K562 (cell line): Measurements from ENCODE around the gene SUSD3. TPM values are rescaled to one million over a fixed set of nuclear protein-coding genes. Genes with fewer than 3 reads are reported as not detected.

ENCODE experiments used
- BDP1 ChIP-seq: IDR thresholded peaks from 3 replicates; pipeline ENCODE4 v1.6.1; 2011; ENCODE audit not compliant: insufficient read length, insufficient read depth
- CBX3 ChIP-seq, 2 experiments: IDR thresholded peaks; 1 replicate in 1 of 2; 2 replicates in 1 of 2; pipeline ENCODE4 v1.6.1; 2012; ENCODE audit warnings: inconsistent platforms in 2 of 2, low read length in 2 of 2, borderline replicate concordance in 1 of 2, control low read depth in 1 of 2
- E2F4 ChIP-seq: sonication (generic); formaldehyde crosslinking; IDR thresholded peaks from 2 replicates; pipeline ENCODE4 v1.8.0; 2022; ENCODE audit warnings: mild to moderate bottlenecking, low read depth, missing genetic modification reagents
- FOXO4 ChIP-seq: fragments of 450-650 bp; formaldehyde crosslinking; IDR thresholded peaks from 2 replicates; pipeline ENCODE4 v1.4.0; 2020; ENCODE audit warnings: mild to moderate bottlenecking, moderate library complexity
- GABPA ChIP-seq: fragments of 200-800 bp; sonication (Bioruptor generic); conservative IDR thresholded peaks from 2 replicates; pipeline ENCODE4 v1.6.1; 2016; ENCODE audit warnings: low read depth, missing genetic modification characterization, missing compliant biosample characterization
- ILF3 ChIP-seq: fragments of 450-650 bp; IDR thresholded peaks from 2 replicates; pipeline ENCODE4 v1.6.1; 2018; ENCODE audit warnings: antibody characterized with exemption, mild to moderate bottlenecking, moderate library complexity, borderline replicate concordance
- MAFK ChIP-seq: IDR thresholded peaks from 2 replicates; pipeline ENCODE4 v1.6.1; 2011; ENCODE audit warnings: low read length, improper control_type of control experiment
- MTF1 ChIP-seq: fragments of 250-450 bp; sonication (Bioruptor Pico); IDR thresholded peaks from 2 replicates; pipeline ENCODE4 v1.9.0; 2021; ENCODE audit warnings: moderate library complexity, mild to moderate bottlenecking, inconsistent platforms, borderline replicate concordance
- NEUROD1 ChIP-seq: fragments of 150-350 bp; IDR thresholded peaks from 2 replicates; pipeline ENCODE4 v1.6.1; 2014; ENCODE audit warnings: borderline replicate concordance, low read length, low read depth; ENCODE audit not compliant: partially characterized antibody
- PYGO2 ChIP-seq: fragments of 450-650 bp; IDR thresholded peaks from 2 replicates; pipeline ENCODE4 v1.6.1; 2016; ENCODE audit warnings: mild to moderate bottlenecking, missing genetic modification characterization, moderate library complexity, missing compliant biosample characterization
- THAP7 ChIP-seq: fragments of 250-450 bp; sonication (Bioruptor Pico); IDR thresholded peaks from 2 replicates; pipeline ENCODE4 v1.5.0; 2021
- TOE1 ChIP-seq, 2 experiments: fragments of 450-650 bp in 1 of 2; sonication (generic) in 1 of 2; formaldehyde crosslinking in 1 of 2; IDR thresholded peaks; 2 replicates each; pipeline versions ENCODE4 v1.7.1 to v1.8.0; 2016 to 2022; ENCODE audit warnings: borderline replicate concordance in 2 of 2, mild to moderate bottlenecking in 2 of 2, antibody characterized with exemption in 1 of 2, inconsistent platforms in 1 of 2, low read depth in 1 of 2, missing genetic modification reagents in 1 of 2, moderate library complexity in 1 of 2
- WHSC1 ChIP-seq: IDR thresholded peaks from one replicate; pipeline ENCODE4 v1.6.1; 2012; ENCODE audit warnings: low read length, control low read depth, inconsistent platforms
- ZBTB11 ChIP-seq, 3 experiments: fragments of 200-800 bp in 1 of 3; fragments of 250-450 bp in 1 of 3; fragments of 450-650 bp in 1 of 3; sonication (Bioruptor Pico) in 1 of 3; sonication (Bioruptor generic) in 1 of 3; formaldehyde crosslinking in 1 of 3; IDR thresholded peaks; 2 replicates each; pipeline versions ENCODE4 v1.6.1 to v1.8.0; 2016 to 2022; ENCODE audit warnings: mild to moderate bottlenecking in 2 of 3, missing genetic modification characterization in 2 of 3, missing compliant biosample characterization in 1 of 3, moderate library complexity in 1 of 3
- ZBTB5 ChIP-seq: fragments of 450-650 bp; IDR thresholded peaks from 2 replicates; pipeline ENCODE4 v1.6.1; 2017; ENCODE audit warnings: antibody characterized with exemption
- ZNF124 ChIP-seq: sonication (generic); formaldehyde crosslinking; IDR thresholded peaks from 2 replicates; pipeline ENCODE4 v1.8.1; 2022; ENCODE audit warnings: missing genetic modification reagents
- ZNF41 ChIP-seq: fragments of 250-450 bp; sonication (Bioruptor Pico); conservative IDR thresholded peaks from 2 replicates; pipeline ENCODE4 v1.4.0; 2020; ENCODE audit warnings: mild to moderate bottlenecking
- ZNF436 ChIP-seq: fragments of 250-450, 450-650 bp; sonication (Bioruptor Pico); formaldehyde crosslinking; IDR thresholded peaks from 2 replicates; pipeline ENCODE4 v1.7.0; 2020; ENCODE audit warnings: mild to moderate bottlenecking
- ZNF57 ChIP-seq: fragments of 450-650 bp; formaldehyde crosslinking; IDR thresholded peaks from 2 replicates; pipeline ENCODE4 v1.4.0; 2020; ENCODE audit warnings: mild to moderate bottlenecking, moderate library complexity
- ZNF668 ChIP-seq: fragments of 250-450 bp; sonication (Bioruptor Pico); IDR thresholded peaks from 2 replicates; pipeline ENCODE4 v1.8.0; 2022; ENCODE audit warnings: mild to moderate bottlenecking, inconsistent platforms
- polyA plus RNA-seq, 8 experiments: library from polyadenylated mRNA; depleted of rRNA in 4 of 8; stranded (reverse) in 5 of 8; unstranded in 3 of 8; fragments of >200 nt; fragmentation: Nextera tagmentation in 2 of 8; fragmentation: Illumina TruSeq in 1 of 8; extraction: Ambion mirVana in 2 of 8; extraction: Trizol in 1 of 8; gene quantifications; 2 replicates each; pipeline versions ENCODE4 v1.2.1 to v1.2.3, GENCODE V29; 2011 to 2014; ENCODE audit warnings: inconsistent platforms in 1 of 8, missing spikeins in 1 of 8
- total RNA-seq, 7 experiments: library from RNA; depleted of rRNA in 6 of 7; stranded (reverse); fragments of >200 nt in 6 of 7; fragmentation: Illumina TruSeq in 2 of 7; extraction: Trizol in 2 of 7; gene quantifications; 2 replicates each; pipeline versions ENCODE4 v1.2.1 to v1.2.3, GENCODE V29; 2011 to 2021; ENCODE audit warnings: low replicate concordance in 1 of 7

SUSD3 gene
- total and polyA plus RNA-seq, 9 of the 15 experiments (the other 6 are each of a cell fraction or from before 2014, with no cell fraction given) = 1.3 to 21.7 (median 11.4) TPM

- no peak for TF ChIP-seq ZBTB5
- TF ChIP-seq ZNF124 (CRISPR knock-in tag) = no peak
- TF ChIP-seq WHSC1 = no peak
- no peak for TF ChIP-seq ZNF41 (CRISPR knock-in tag)
- no peak for TF ChIP-seq BDP1
- peak; percentile 66 for TF ChIP-seq MAFK
- TF ChIP-seq PYGO2 (tag) = no peak
- TF ChIP-seq TOE1 (IDR thresholded peaks at IDR 0.05; ENCODE audit: borderline replicate concordance) = peak; percentile 100
- no peak for TF ChIP-seq TOE1 (CRISPR knock-in tag; IDR thresholded peaks at IDR 0.05; ENCODE audit: borderline replicate concordance, low read depth)
- TF ChIP-seq ZNF668 (CRISPR knock-in tag) = no peak
- no peak for TF ChIP-seq NEUROD1
- TF ChIP-seq FOXO4 = no peak
- TF ChIP-seq MTF1 (CRISPR knock-in tag) = no peak
- no peak for TF ChIP-seq THAP7 (CRISPR knock-in tag)
- no peak for TF ChIP-seq ZNF436
- no peak for TF ChIP-seq ZBTB11 (CRISPR knock-in tag; IDR thresholded peaks at IDR 0.05)
- no peak for TF ChIP-seq E2F4 (CRISPR knock-in tag)
- no peak for TF ChIP-seq ILF3
- no peak for TF ChIP-seq ZNF57
- no peak for TF ChIP-seq GABPA (tag)
- TF ChIP-seq CBX3 (IDR thresholded peaks at IDR 0.05; ENCODE audit: borderline replicate concordance in 1 of 2, low read length in 2 of 2) = no peak
Observed at GRCh38 chr9:93071464-93071863, 13.0 kb downstream of the SUSD3 start (continued).
